ENCODE data around the gene PIGS.

- no peak for TF ChIP-seq CTCF (IDR thresholded peaks at IDR 0.05)
- no peak for TF ChIP-seq POLR2A (IDR thresholded peaks at IDR 0.05)
- no peak for TF ChIP-seq POLR2AphosphoS5 (IDR thresholded peaks at IDR 0.05)
These were observed 53.2 kb downstream of the PIGS start for GRCh38 chr17:28518132-28518531.
